Neuronal stem cell (in vitro differentiated cells): ENCODE measurements around the gene ENPP6.
"Not testable (repeated sequence)": the region's sequence is repeated elsewhere in the genome, so short reads cannot be mapped to it uniquely, and the experiment has no call there.

ENCODE experiments used
- DNase-seq: peaks from one replicate; pipeline ENCODE4 v3.0.0-alpha.2; 2013; ENCODE audit warnings: low spot score
- H2AFZ ChIP-seq: one replicate; pipeline ENCODE4 v1.6.1; 2013; ENCODE audit warnings: mild to moderate bottlenecking, low read length, inconsistent platforms
- H2AK5ac ChIP-seq: 2 replicates; pipeline ENCODE4 v1.6.1; 2013; ENCODE audit warnings: low read depth, mild to moderate bottlenecking, inconsistent platforms, low read length, moderate library complexity, mixed read lengths
- H2BK120ac ChIP-seq: 2 replicates; pipeline ENCODE4 v1.6.1; 2013; ENCODE audit warnings: low read depth, mild to moderate bottlenecking, inconsistent platforms, low read length, moderate library complexity, mixed read lengths
- H2BK12ac ChIP-seq: one replicate; pipeline ENCODE4 v1.6.1; 2013; ENCODE audit warnings: low read length, inconsistent platforms
- H2BK15ac ChIP-seq: 2 replicates; pipeline ENCODE4 v1.6.1; 2013; ENCODE audit warnings: mild to moderate bottlenecking, low read length, inconsistent platforms, mixed read lengths
- H2BK5ac ChIP-seq: one replicate; pipeline ENCODE4 v1.6.1; 2013; ENCODE audit warnings: inconsistent platforms, mild to moderate bottlenecking, low read length, moderate library complexity
- H3K14ac ChIP-seq: one replicate; pipeline ENCODE4 v1.6.1; 2013; ENCODE audit warnings: low read length, inconsistent platforms
- H3K18ac ChIP-seq: 2 replicates; pipeline ENCODE4 v1.6.1; 2013; ENCODE audit warnings: low read length, inconsistent platforms
- H3K23ac ChIP-seq: 2 replicates; pipeline ENCODE4 v1.6.1; 2013; ENCODE audit warnings: low read depth, mild to moderate bottlenecking, mixed read lengths, low read length, inconsistent platforms; ENCODE audit not compliant: poor library complexity
- H3K27ac ChIP-seq: replicated peaks from 3 replicates; pipeline ENCODE4 v1.5.1; 2013; ENCODE audit warnings: low read length, inconsistent platforms
- H3K27me3 ChIP-seq, 3 experiments: 2 replicates each; pipeline ENCODE4 v1.6.1; 2013; ENCODE audit warnings: low read length in 3 of 3, mild to moderate bottlenecking in 2 of 3, inconsistent platforms in 1 of 3, low read depth in 1 of 3, mixed read lengths in 1 of 3, moderate library complexity in 1 of 3; ENCODE audit not compliant: control insufficient read depth in 3 of 3, insufficient read depth in 3 of 3
- H3K36me3 ChIP-seq, 2 donors: replicated peaks in 1 of 2; 2 replicates each; pipeline ENCODE4 v1.6.1; 2013; ENCODE audit warnings: low read length in 2 of 2; ENCODE audit not compliant: control insufficient read depth in 2 of 2, insufficient read depth in 2 of 2
- H3K4ac ChIP-seq: 2 replicates; pipeline ENCODE4 v1.6.1; 2013; ENCODE audit warnings: inconsistent platforms, mild to moderate bottlenecking, low read length, moderate library complexity
- H3K4me1 ChIP-seq, 2 donors: 1 replicate in 1 of 2; 2 replicates in 1 of 2; pipeline ENCODE4 v1.6.1; 2013; ENCODE audit warnings: low read length in 2 of 2, low read depth in 1 of 2; ENCODE audit not compliant: control insufficient read depth in 2 of 2, insufficient read depth in 1 of 2
- H3K4me2 ChIP-seq: one replicate; pipeline ENCODE4 v1.6.1; 2013; ENCODE audit warnings: mild to moderate bottlenecking, low read length, inconsistent platforms; ENCODE audit not compliant: insufficient read depth, poor library complexity, severe bottlenecking
- H3K4me3 ChIP-seq, 2 donors: 2 replicates each; pipeline ENCODE4 v1.5.1; 2013; ENCODE audit warnings: low read length in 2 of 2, mild to moderate bottlenecking in 2 of 2, inconsistent platforms in 1 of 2, moderate library complexity in 1 of 2
- H3K79me1 ChIP-seq: one replicate; pipeline ENCODE4 v1.6.1; 2013; ENCODE audit warnings: low read depth, mild to moderate bottlenecking, inconsistent platforms, low read length, moderate library complexity
- H3K9ac ChIP-seq: one replicate; pipeline ENCODE4 v1.6.1; 2013; ENCODE audit warnings: mild to moderate bottlenecking, low read depth, low read length, inconsistent platforms; ENCODE audit not compliant: poor library complexity
- H3K9me3 ChIP-seq, 2 donors: replicated peaks in 1 of 2; 2 replicates each; pipeline versions ENCODE3 to v1.6.1; 2013; ENCODE audit warnings: low read length in 2 of 2, mild to moderate bottlenecking in 2 of 2, inconsistent platforms in 1 of 2, low read depth in 1 of 2, mixed read lengths in 1 of 2, moderate library complexity in 1 of 2; ENCODE audit not compliant: control insufficient read depth in 2 of 2, insufficient read depth in 1 of 2
- H4K8ac ChIP-seq: one replicate; pipeline ENCODE4 v1.6.1; 2013; ENCODE audit warnings: low read depth, mild to moderate bottlenecking, inconsistent platforms, low read length, moderate library complexity
- H4K91ac ChIP-seq: one replicate; pipeline ENCODE4 v1.6.1; 2013; ENCODE audit warnings: low read length, low read depth, mild to moderate bottlenecking, inconsistent platforms; ENCODE audit not compliant: poor library complexity
- WGBS, 2 donors: extraction: QIAGEN DNeasy Blood & Tissue Kit; methylation state at CpG; one replicate each; pipeline ENCODE4 v1.1.7; 2013; ENCODE audit warnings: missing lambda C conversion rate in 2 of 2, mixed read lengths in 1 of 2; ENCODE audit not compliant: insufficient read length in 2 of 2, insufficient replicate concordance in 1 of 2; ENCODE audit errors: extremely low coverage in 2 of 2; 5-methylcytosine and 5-hydroxymethylcytosine counted together

The ENPP6 gene

GRCh38 chr4:184214931-184215330 is 2.7 kb downstream of the ENPP6 start:
- Histone ChIP-seq H3K27ac (no peak overlapping the region), H4K8ac (no peak overlapping the region), H2BK15ac (no peak overlapping the region), H3K4ac (no peak overlapping the region), H2AFZ (no peak overlapping the region), H3K9ac (no peak overlapping the region), H3K79me1 (no peaks in the 10 kb centered on the region), H3K9me3 (no peaks in the 10 kb centered on the region), H3K4me3 (no peak overlapping the region), H3K14ac (no peak overlapping the region), H3K4me1 (peaks cover 2 to 3% of the 10 kb centered on the region in 2 donors), H3K27me3 (peaks cover 0 to 33% (median 0%) of the 10 kb centered on the region in 3 experiments), H3K36me3 (no peaks in the 10 kb centered on the region), H3K4me2 (no peak overlapping the region), H2BK12ac (no peak overlapping the region), H3K23ac (no peak overlapping the region), H4K91ac (no peak overlapping the region), H2AK5ac (no peak overlapping the region), H3K18ac (no peak overlapping the region), H2BK5ac (no peak overlapping the region), H2BK120ac (no peak overlapping the region)
- DNase-seq = no peak
- WGBS, 2 donors = no CpG with 5 or more reads among the region's 5 CpGs

- H3K36me3 ChIP-seq, H2BK120ac ChIP-seq, H4K91ac ChIP-seq, DNase-seq, H2BK5ac ChIP-seq, H3K4me1 ChIP-seq, H3K27ac ChIP-seq, H2AK5ac ChIP-seq, H3K27me3 ChIP-seq, H3K4me3 ChIP-seq, H3K14ac ChIP-seq, H3K9ac ChIP-seq, H3K4ac ChIP-seq, H3K23ac ChIP-seq, H2BK15ac ChIP-seq, H3K4me2 ChIP-seq, H3K79me1 ChIP-seq, H4K8ac ChIP-seq, H2AFZ ChIP-seq, H3K9me3 ChIP-seq, H2BK12ac ChIP-seq: not testable (repeated sequence)
- peak overlapping the region; percentile 21 for H3K18ac ChIP-seq
- WGBS, 2 donors = no CpG with 5 or more reads among the region's 33 CpGs
Measured at GRCh38 chr4:184207734-184208607, 9.7 kb downstream of the ENPP6 start.

- Histone ChIP-seq H3K23ac (no peak overlapping the region), H3K4ac (no peak overlapping the region), H3K4me3 (no peak overlapping the region), H4K8ac (no peak overlapping the region), H3K9me3 (peaks cover 0 to 2% of the 10 kb centered on the region in 2 donors), H3K18ac (no peak overlapping the region), H3K36me3 (no peaks in the 10 kb centered on the region), H3K27me3 (peaks cover 0 to 2% (median 0%) of the 10 kb centered on the region in 3 experiments), H3K4me1 (peaks cover 0 to 11% of the 10 kb centered on the region in 2 donors), H3K14ac (no peak overlapping the region), H3K4me2 (no peak overlapping the region), H2BK12ac (no peak overlapping the region), H3K79me1 (no peaks in the 10 kb centered on the region), H3K27ac (no peak overlapping the region), H2BK15ac (no peak overlapping the region), H3K9ac (peak overlapping the region; percentile 39), H2AFZ (no peak overlapping the region), H2BK120ac (no peak overlapping the region), H4K91ac (no peak overlapping the region), H2BK5ac (no peak overlapping the region), H2AK5ac (no peak overlapping the region)
- DNase-seq = no peak
- no CpG with 5 or more reads among the region's 14 CpGs for WGBS, 2 donors
Measured at GRCh38 chr4:184205243-184205642, 12.4 kb downstream of the ENPP6 start.

GRCh38 chr4:184203300-184203699 is 14.4 kb downstream of the ENPP6 start:
- H3K36me3 ChIP-seq = no peaks in the 10 kb centered on the region
- no peak overlapping the region for H3K4me3 ChIP-seq
- no peak overlapping the region for H2AFZ ChIP-seq
- peaks cover 0 to 2% (median 0%) of the 10 kb centered on the region in 3 experiments for H3K27me3 ChIP-seq
- no peak overlapping the region for H4K91ac ChIP-seq
- H3K18ac ChIP-seq = no peak overlapping the region
- DNase-seq = no peak
- no peak overlapping the region for H4K8ac ChIP-seq
- H2BK120ac ChIP-seq = no peak overlapping the region
- no peaks in the 10 kb centered on the region for H3K79me1 ChIP-seq
- no peak overlapping the region for H3K9ac ChIP-seq
- no peak overlapping the region for H3K4me2 ChIP-seq
- H2BK12ac ChIP-seq = no peak overlapping the region
- no peak overlapping the region for H2BK15ac ChIP-seq
- H3K27ac ChIP-seq = no peak overlapping the region
- no peak overlapping the region for H2AK5ac ChIP-seq
- no peak overlapping the region for H3K23ac ChIP-seq
- no peak overlapping the region for H3K14ac ChIP-seq
- peaks cover 0 to 2% of the 10 kb centered on the region in 2 donors for H3K9me3 ChIP-seq
- H2BK5ac ChIP-seq = no peak overlapping the region
- no peak overlapping the region for H3K4ac ChIP-seq
- H3K4me1 ChIP-seq = peaks cover 0 to 13% of the 10 kb centered on the region in 2 donors
- no CpG with 5 or more reads among the region's 6 CpGs for WGBS, 2 donors
